ENCODE measurements around the gene B3GAT1. TPM values are rescaled to one million over a fixed set of nuclear protein-coding genes. Genes with fewer than 3 reads are reported as not detected.
A peak's percentile ranks its signal among the peaks of the same experiment; 100 is the strongest.

The B3GAT1 gene
- total and polyA plus RNA-seq, 2 of the 13 experiments (the other 11 are each of a cell fraction or from before 2014, with no cell fraction given), result not detected

DNA sequence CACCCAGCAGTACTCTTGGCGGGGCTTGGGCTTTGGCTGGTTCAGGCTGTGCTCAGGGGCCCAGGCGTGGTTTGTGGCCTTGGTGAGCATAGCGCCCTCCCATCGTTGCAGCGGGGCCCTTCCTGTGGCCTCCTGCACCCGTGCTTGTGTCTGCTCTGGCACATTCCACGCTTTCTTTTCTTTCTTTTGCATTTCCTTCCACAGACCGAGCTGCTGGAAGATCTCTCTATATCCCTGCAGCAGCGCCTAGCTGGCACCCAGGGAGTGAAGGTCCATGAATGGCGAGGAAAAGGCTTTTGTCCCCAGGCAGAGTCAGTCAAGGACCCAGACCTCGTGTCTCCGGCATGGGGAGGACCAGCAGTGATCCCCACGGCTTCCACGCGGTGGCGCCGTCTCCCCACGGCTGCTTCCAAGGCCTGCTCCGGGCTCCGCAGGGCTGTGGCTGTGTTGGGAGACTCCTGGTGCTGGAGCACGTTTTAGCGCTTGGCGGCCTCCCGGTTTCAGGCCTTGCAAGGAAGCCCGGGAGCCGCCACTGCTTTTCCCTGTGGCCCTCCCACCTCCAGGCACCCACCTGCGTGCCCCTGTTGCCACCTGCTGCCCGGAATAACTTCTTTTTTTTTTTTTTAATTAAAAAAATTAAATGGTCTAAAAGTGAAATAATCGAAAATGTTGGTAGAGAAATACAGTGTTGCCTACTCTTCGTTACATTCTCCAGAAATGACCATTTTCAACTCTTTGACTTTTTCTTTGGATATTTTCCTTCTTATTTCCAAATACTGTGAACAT lies 51.8 kb downstream of the B3GAT1 start (continued):
- TF ChIP-seq GATAD1 (CRISPR knock-in tag; IDR thresholded peaks at IDR 0.05) (0 out of 2 replicates have a peak, but pooled peaks have one; percentile 20), AKAP8 (CRISPR knock-in tag; IDR thresholded peaks at IDR 0.05) (no peak), SOX6 (IDR thresholded peaks at IDR 0.05) (no peak), SOX6 (CRISPR knock-in tag; IDR thresholded peaks at IDR 0.05) (0 out of 2 replicates have a peak, but pooled peaks have one; percentile 13), RFX3 (CRISPR knock-in tag; IDR thresholded peaks at IDR 0.05) (no peak), ZNF326 (CRISPR knock-in tag; IDR thresholded peaks at IDR 0.05; ENCODE audit: borderline replicate concordance) (no peak), KDM2A (CRISPR knock-in tag; IDR thresholded peaks at IDR 0.05; ENCODE audit: borderline replicate concordance, low read depth) (peak; percentile 77; the same call in 1 of the 2 replicates), NR2F6 (IDR thresholded peaks at IDR 0.05) (no peak), NR2F6 (CRISPR knock-in tag; IDR thresholded peaks at IDR 0.05) (no peak), ELF3 (CRISPR knock-in tag; IDR thresholded peaks at IDR 0.05) (peak; percentile 29; the same call in 1 of the 2 replicates), HDAC1 (CRISPR knock-in tag; IDR thresholded peaks at IDR 0.05) (no peak), SKI (IDR thresholded peaks at IDR 0.05; ENCODE audit: partially characterized antibody) (no peak), FOXO1 (CRISPR knock-in tag; IDR thresholded peaks at IDR 0.05) (no peak), ZNF296 (CRISPR knock-in tag; conservative IDR thresholded peaks at IDR 0.05) (no peak), REPIN1 (CRISPR knock-in tag; IDR thresholded peaks at IDR 0.05; ENCODE audit: borderline replicate concordance, low read depth) (peak; percentile 54; the same call in 1 of the 2 replicates), PITX1 (CRISPR knock-in tag; IDR thresholded peaks at IDR 0.05) (peak; percentile 22; the same call in 1 of the 2 replicates), ZBTB7B (CRISPR knock-in tag; IDR thresholded peaks at IDR 0.05) (no peak), ZBTB8A (CRISPR knock-in tag; IDR thresholded peaks at IDR 0.05; ENCODE audit: borderline replicate concordance, low read depth) (no peak)
- TF ChIP-seq, protein P1, sequence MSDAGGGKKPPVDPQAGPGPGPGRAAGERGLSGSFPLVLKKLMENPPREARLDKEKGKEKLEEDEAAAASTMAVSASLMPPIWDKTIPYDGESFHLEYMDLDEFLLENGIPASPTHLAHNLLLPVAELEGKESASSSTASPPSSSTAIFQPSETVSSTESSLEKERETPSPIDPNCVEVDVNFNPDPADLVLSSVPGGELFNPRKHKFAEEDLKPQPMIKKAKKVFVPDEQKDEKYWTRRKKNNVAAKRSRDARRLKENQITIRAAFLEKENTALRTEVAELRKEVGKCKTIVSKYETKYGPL (CRISPR knock-in tag; IDR thresholded peaks at IDR 0.05), result no peak
- TF ChIP-seq, protein P2, sequence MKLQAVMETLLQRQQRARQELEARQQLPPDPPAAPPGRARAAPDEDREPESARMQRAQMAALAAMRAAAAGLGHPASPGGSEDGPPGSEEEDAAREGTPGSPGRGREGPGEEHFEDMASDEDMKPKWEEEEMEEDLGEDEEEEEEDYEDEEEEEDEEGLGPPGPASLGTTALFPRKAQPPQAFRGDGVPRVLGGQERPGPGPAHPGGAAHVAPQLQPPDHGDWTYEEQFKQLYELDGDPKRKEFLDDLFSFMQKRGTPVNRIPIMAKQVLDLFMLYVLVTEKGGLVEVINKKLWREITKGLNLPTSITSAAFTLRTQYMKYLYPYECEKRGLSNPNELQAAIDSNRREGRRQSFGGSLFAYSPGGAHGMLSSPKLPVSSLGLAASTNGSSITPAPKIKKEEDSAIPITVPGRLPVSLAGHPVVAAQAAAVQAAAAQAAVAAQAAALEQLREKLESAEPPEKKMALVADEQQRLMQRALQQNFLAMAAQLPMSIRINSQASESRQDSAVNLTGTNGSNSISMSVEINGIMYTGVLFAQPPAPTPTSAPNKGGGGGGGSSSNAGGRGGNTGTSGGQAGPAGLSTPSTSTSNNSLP (IDR thresholded peaks at IDR 0.05; ENCODE audit: low read depth, low read length), result no peak
- TF ChIP-seq, protein P3, sequence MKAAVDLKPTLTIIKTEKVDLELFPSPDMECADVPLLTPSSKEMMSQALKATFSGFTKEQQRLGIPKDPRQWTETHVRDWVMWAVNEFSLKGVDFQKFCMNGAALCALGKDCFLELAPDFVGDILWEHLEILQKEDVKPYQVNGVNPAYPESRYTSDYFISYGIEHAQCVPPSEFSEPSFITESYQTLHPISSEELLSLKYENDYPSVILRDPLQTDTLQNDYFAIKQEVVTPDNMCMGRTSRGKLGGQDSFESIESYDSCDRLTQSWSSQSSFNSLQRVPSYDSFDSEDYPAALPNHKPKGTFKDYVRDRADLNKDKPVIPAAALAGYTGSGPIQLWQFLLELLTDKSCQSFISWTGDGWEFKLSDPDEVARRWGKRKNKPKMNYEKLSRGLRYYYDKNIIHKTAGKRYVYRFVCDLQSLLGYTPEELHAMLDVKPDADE (CRISPR knock-in tag; IDR thresholded peaks at IDR 0.05), result no peak
- TF ChIP-seq, protein P4, sequence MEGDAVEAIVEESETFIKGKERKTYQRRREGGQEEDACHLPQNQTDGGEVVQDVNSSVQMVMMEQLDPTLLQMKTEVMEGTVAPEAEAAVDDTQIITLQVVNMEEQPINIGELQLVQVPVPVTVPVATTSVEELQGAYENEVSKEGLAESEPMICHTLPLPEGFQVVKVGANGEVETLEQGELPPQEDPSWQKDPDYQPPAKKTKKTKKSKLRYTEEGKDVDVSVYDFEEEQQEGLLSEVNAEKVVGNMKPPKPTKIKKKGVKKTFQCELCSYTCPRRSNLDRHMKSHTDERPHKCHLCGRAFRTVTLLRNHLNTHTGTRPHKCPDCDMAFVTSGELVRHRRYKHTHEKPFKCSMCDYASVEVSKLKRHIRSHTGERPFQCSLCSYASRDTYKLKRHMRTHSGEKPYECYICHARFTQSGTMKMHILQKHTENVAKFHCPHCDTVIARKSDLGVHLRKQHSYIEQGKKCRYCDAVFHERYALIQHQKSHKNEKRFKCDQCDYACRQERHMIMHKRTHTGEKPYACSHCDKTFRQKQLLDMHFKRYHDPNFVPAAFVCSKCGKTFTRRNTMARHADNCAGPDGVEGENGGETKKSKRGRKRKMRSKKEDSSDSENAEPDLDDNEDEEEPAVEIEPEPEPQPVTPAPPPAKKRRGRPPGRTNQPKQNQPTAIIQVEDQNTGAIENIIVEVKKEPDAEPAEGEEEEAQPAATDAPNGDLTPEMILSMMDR (CRISPR knock-in tag; IDR thresholded peaks at IDR 0.05), result peak; percentile 97
- TF ChIP-seq, protein P5, sequence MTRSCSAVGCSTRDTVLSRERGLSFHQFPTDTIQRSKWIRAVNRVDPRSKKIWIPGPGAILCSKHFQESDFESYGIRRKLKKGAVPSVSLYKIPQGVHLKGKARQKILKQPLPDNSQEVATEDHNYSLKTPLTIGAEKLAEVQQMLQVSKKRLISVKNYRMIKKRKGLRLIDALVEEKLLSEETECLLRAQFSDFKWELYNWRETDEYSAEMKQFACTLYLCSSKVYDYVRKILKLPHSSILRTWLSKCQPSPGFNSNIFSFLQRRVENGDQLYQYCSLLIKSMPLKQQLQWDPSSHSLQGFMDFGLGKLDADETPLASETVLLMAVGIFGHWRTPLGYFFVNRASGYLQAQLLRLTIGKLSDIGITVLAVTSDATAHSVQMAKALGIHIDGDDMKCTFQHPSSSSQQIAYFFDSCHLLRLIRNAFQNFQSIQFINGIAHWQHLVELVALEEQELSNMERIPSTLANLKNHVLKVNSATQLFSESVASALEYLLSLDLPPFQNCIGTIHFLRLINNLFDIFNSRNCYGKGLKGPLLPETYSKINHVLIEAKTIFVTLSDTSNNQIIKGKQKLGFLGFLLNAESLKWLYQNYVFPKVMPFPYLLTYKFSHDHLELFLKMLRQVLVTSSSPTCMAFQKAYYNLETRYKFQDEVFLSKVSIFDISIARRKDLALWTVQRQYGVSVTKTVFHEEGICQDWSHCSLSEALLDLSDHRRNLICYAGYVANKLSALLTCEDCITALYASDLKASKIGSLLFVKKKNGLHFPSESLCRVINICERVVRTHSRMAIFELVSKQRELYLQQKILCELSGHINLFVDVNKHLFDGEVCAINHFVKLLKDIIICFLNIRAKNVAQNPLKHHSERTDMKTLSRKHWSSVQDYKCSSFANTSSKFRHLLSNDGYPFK (CRISPR knock-in tag; IDR thresholded peaks at IDR 0.05; ENCODE audit: borderline replicate concordance), result peak; percentile 29; the same call in 1 of the 2 replicates
